Epithelial cell of esophagus (primary cell): ENCODE results near the gene MUC5AC.

Experiments used
- DNase-seq: peaks from one replicate; pipeline ENCODE4 v3.0.0; 2010; ENCODE audit warnings: low read depth
- H3K4me3 ChIP-seq: 2 replicates; pipeline ENCODE4 v1.5.1; 2011; ENCODE audit warnings: mild to moderate bottlenecking, low read length, control low read depth
- TF ChIP-seq, protein P1 (sequence below): IDR thresholded peaks from 2 replicates; pipeline ENCODE4 v1.5.1; 2011; ENCODE audit warnings: low read depth, mild to moderate bottlenecking, low read length, control low read depth, inconsistent platforms; ENCODE audit not compliant: insufficient read depth; ENCODE audit errors: missing control alignments

MUC5AC gene

DNA sequence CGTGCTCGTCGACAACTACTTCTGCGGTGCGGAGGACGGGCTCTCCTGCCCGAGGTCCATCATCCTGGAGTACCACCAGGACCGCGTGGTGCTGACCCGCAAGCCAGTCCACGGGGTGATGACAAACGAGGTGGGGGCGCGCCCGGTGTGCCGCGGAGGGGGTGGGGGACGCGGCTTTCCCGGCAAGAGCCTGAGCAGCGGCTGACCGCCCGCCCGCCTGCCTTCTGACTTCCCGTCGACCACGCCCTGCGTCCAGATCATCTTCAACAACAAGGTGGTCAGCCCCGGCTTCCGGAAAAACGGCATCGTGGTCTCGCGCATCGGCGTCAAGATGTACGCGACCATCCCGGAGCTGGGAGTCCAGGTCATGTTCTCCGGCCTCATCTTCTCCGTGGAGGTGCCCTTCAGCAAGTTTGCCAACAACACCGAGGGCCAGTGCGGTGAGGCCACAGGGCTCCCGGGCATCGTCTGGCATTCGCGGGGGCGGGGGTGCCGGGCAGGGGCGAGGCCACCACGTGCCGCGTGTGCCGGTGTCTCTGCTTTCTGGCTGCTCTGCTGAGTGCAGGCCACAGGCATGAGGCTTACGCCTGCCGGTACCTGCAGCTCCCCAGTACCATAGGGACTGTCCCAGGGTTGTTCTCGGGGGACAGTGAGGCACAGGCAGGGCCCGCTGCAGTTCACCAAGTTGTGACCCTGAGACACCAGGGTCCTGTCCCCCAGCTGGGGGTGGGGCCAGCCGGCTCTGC, 36.7 kb downstream of the MUC5AC start:
- DNase-seq, result no peak
- TF ChIP-seq, protein P1, sequence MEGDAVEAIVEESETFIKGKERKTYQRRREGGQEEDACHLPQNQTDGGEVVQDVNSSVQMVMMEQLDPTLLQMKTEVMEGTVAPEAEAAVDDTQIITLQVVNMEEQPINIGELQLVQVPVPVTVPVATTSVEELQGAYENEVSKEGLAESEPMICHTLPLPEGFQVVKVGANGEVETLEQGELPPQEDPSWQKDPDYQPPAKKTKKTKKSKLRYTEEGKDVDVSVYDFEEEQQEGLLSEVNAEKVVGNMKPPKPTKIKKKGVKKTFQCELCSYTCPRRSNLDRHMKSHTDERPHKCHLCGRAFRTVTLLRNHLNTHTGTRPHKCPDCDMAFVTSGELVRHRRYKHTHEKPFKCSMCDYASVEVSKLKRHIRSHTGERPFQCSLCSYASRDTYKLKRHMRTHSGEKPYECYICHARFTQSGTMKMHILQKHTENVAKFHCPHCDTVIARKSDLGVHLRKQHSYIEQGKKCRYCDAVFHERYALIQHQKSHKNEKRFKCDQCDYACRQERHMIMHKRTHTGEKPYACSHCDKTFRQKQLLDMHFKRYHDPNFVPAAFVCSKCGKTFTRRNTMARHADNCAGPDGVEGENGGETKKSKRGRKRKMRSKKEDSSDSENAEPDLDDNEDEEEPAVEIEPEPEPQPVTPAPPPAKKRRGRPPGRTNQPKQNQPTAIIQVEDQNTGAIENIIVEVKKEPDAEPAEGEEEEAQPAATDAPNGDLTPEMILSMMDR, result no peak
- H3K4me3 ChIP-seq, result no peak overlapping the region

DNA sequence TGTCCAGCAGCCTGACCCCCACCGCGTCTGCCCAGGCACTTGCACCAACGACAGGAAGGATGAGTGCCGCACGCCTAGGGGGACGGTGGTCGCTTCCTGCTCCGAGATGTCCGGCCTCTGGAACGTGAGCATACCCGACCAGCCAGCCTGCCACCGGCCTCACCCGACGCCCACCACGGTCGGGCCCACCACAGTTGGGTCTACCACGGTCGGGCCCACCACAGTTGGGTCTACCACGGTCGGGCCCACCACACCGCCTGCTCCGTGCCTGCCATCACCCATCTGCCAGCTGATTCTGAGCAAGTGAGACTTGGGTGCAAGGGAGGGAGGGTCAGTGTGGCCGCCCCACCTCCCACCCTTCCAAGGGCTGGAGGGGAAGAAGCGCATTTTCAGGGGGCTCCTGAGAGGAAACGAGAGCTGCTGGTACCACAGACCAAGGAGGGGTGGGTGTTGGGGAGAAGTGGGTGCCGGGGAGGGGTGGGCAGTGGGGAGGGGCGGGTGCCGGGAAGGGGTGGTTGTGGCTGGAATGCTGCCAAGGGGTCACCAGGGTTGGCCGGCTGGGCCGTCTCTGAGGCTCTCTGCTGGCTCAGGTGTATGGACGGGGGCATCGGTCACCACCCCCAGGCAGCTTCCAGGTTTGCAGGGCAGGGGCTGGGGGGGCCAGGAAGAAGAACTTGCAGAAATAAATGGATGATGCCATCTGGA, 37.4 kb downstream of the MUC5AC start:
- no peak for DNase-seq
- TF ChIP-seq, protein P1, result no peak
- H3K4me3 ChIP-seq, result no peak overlapping the region

DNA sequence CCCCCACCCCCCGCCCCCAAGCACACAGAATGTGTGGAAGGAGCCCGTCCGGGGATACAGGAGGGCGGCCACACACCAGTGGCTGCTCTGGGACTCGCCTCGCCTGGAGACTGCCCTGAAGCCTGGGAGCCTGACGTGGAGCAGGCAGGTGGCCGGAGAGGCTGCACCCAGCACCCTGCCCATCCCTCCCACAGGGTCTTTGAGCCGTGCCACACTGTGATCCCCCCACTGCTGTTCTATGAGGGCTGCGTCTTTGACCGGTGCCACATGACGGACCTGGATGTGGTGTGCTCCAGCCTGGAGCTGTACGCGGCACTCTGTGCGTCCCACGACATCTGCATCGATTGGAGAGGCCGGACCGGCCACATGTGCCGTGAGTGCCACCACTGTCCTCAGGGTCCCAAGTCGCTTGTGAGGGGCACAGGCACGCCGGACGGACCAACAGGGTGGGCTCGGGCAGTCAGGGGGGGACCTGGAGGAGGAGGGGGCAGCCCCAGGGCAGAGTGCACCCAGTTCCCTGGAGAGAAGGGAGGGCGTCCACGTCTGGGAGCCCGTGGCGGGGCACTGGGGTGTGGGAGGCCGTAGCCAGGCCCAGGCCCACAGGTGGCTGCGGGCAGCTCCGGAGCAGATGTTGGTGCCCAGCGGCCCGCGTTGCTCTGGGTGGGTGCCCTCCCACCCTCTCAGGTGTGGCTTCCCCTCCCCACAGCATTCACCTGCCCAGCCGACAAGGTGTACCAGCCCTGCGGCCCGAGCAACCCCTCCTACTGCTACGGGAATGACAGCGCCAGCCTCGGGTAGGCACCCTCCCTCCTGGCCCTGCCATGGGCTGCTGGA, 38.1 kb downstream of the MUC5AC start:
- no peak for DNase-seq
- TF ChIP-seq, protein P1, result no peak
- H3K4me3 ChIP-seq, result no peak overlapping the region

DNA sequence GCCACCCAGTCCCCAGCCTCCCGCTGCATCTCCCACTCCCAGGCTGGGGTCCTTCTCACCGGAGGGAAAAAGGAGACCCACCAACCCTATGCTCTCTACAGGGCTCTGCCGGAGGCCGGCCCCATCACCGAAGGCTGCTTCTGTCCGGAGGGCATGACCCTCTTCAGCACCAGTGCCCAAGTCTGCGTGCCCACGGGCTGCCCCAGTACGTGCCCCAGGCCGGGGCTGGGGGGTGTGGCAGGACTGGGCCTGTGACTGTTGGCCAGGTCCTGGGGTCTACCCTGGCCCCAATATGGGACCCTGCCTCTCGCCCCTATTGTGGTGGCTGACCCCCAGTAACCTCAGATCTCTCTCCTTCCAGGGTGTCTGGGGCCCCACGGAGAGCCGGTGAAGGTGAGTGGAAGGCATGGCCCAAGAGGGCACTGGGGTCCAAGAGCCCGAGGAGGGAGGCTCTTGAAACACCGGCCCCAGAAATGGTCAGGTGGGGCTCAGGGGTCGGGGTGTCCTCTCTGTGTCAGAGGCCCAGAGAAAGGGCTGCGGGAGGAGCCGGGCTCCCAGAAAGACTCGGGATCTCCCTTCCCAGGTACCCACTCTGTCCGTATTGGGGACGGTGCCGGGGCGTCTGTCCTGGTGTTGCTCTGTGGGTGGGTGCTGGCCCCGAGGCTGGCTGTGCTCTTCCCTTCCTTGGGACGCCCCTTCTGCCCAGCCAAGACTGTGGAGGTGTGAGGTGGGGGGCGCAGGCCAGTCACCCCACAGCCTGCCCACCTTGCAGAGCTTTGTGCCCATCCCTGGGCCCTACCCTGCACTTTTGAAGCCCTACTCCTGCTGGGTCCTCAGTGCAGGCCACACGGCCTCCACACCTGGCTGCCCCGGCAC, 39.0 kb downstream of the MUC5AC start:
- TF ChIP-seq, protein P1, result no peak
- no peak for DNase-seq
- H3K4me3 ChIP-seq, result no peak overlapping the region

DNA sequence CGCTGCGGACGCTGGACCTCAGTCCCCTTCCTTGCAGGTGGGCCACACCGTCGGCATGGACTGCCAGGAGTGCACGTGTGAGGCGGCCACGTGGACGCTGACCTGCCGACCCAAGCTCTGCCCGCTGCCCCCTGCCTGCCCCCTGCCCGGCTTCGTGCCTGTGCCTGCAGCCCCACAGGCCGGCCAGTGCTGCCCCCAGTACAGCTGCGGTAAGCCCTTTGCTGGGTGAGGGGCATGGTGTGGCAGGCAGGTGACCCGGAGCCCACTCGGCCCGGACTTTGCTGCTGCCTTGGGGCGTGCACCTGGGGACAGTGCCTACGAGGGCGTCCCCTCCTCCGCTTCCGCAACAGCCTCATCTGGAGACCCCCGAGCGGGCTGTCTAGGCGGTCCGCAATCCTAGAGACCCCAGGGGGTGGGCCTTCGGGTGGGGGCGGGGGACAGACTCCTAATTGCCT, 39.7 kb downstream of the MUC5AC start:
- DNase-seq, result no peak
- no peak overlapping the region for H3K4me3 ChIP-seq
- TF ChIP-seq, protein P1, result no peak
